HUDEP-2 (cell line): ENCODE measurements around the gene DOHH.
"Not testable (repeated sequence)": the region's sequence is repeated elsewhere in the genome, so short reads cannot be mapped to it uniquely, and the experiment has no call there.

Experiments used
- DNase-seq, 76 experiments: peaks; one replicate each; lab custom pipeline; 2025; ENCODE audit not compliant: unreplicated experiment in 76 of 76; lab: John Stamatoyannopoulos, UW

DOHH gene

GRCh38 chr19:3463714-3464586 is 36.5 kb downstream of the DOHH start:
- DNase-seq, result no peak

- no peak for DNase-seq
Measured at GRCh38 chr19:3462991-3463713, 37.3 kb downstream of the DOHH start.

GRCh38 chr19:3459965-3460582 is 40.4 kb downstream of the DOHH start:
- no peak for DNase-seq

- DNase-seq, result peak in 60 of 76 experiments; percentile 13 to 77 (median 52)
Measured at GRCh38 chr19:3459089-3459881, 41.2 kb downstream of the DOHH start.

GRCh38 chr19:3458229-3459088 is 42.0 kb downstream of the DOHH start:
- no peak for DNase-seq

- no peak for DNase-seq
Measured at GRCh38 chr19:3457528-3458228, 42.8 kb downstream of the DOHH start.

- DNase-seq, result no peak
Measured at GRCh38 chr19:3456925-3457527, 43.4 kb downstream of the DOHH start.

- no peak for DNase-seq
Measured at GRCh38 chr19:3455960-3456601, 44.4 kb downstream of the DOHH start.

- no peak for DNase-seq
Measured at GRCh38 chr19:3455393-3455955, 45.0 kb downstream of the DOHH start.

GRCh38 chr19:3454656-3455392 is 45.6 kb downstream of the DOHH start:
- DNase-seq, result no peak

GRCh38 chr19:3453840-3454239 is 46.6 kb downstream of the DOHH start:
- no peak for DNase-seq

GRCh38 chr19:3452942-3453214 is 47.6 kb downstream of the DOHH start:
- not testable (repeated sequence) for DNase-seq

GRCh38 chr19:3452171-3452941 is 48.1 kb downstream of the DOHH start:
- DNase-seq, result no peak

GRCh38 chr19:3451451-3451866 is 49.0 kb downstream of the DOHH start:
- peak in 2 of 76 experiments; percentile 24 to 30 for DNase-seq

GRCh38 chr19:3450796-3451411 is 49.6 kb downstream of the DOHH start:
- DNase-seq, result peak in 57 of 76 experiments; percentile 15 to 79 (median 49)

- DNase-seq, result no peak
Measured at GRCh38 chr19:3448616-3449334, 51.7 kb downstream of the DOHH start.
